Measurements from ENCODE around the gene RNF44. TPM values are rescaled to one million over a fixed set of nuclear protein-coding genes. Genes with fewer than 3 reads are reported as not detected.

Gene RNF44
- total and polyA plus RNA-seq, 7 experiments from 2014 or later: 3.3 to 305 (median 260) TPM

Other genes starting within 250 kb of the RNF44 start
- gene KIAA1191, start 175.6 kb downstream of the RNF44 start, total RNA-seq: 10 to 100 TPM; 59.4 to 76.6 (median 65.9) TPM
- gene KIAA1191, start 175.6 kb downstream of the RNF44 start, polyA plus RNA-seq: 10 to 100 TPM; 43.1 to 53.3 TPM
- gene ARL10, start 171.9 kb downstream of the RNF44 start, total RNA-seq: 10 to 100 TPM in 3 of 5 experiments, 1 to 10 TPM in 2; 8.7 to 15.9 (median 12.4) TPM
- gene ARL10, start 171.9 kb downstream of the RNF44 start, polyA plus RNA-seq: 1 to 10 TPM; 1.0 to 2.2 TPM
- 10 to 100 TPM; 12.8 to 35.3 (median 22.2) TPM for gene NOP16, start 148.8 kb downstream of the RNF44 start, total RNA-seq
- gene NOP16, start 148.8 kb downstream of the RNF44 start, polyA plus RNA-seq: 10 to 100 TPM; 26.9 to 42.2 TPM
- gene HIGD2A, start 148.7 kb downstream of the RNF44 start, total RNA-seq: 100 to 1,000 TPM in 3 of 5 experiments, 10 to 100 TPM in 2; 86.8 to 124 (median 112) TPM
- gene HIGD2A, start 148.7 kb downstream of the RNF44 start, polyA plus RNA-seq: 100 to 1,000 TPM; 223 to 282 TPM
- gene CLTB, start 120.9 kb downstream of the RNF44 start, total RNA-seq: 10 to 100 TPM; 30.6 to 67.2 (median 63.8) TPM
- gene CLTB, start 120.9 kb downstream of the RNF44 start, polyA plus RNA-seq: 10 to 100 TPM; 73.6 to 90.9 TPM
- 10 to 100 TPM; 28.0 to 43.2 (median 31.2) TPM for gene FAF2, start 89.0 kb downstream of the RNF44 start, total RNA-seq
- 10 to 100 TPM; 11.8 to 15.3 TPM for gene FAF2, start 89.0 kb downstream of the RNF44 start, polyA plus RNA-seq
- gene CDHR2, start 11.9 kb upstream of the RNF44 start, total RNA-seq: 1 to 10 TPM; 1.0 to 3.3 (median 2.5) TPM
- gene CDHR2, start 11.9 kb upstream of the RNF44 start, polyA plus RNA-seq: not detected
- gene GPRIN1, start 72.8 kb upstream of the RNF44 start, total RNA-seq: 1 to 10 TPM in 1 of 5 experiments, under 1 TPM in 3, not detected in 1; 0.08 to 2.3 (median 0.32) TPM
- gene GPRIN1, start 72.8 kb upstream of the RNF44 start, polyA plus RNA-seq: not detected
- not detected for gene SNCB, start 93.1 kb upstream of the RNF44 start, total RNA-seq
- not detected for gene SNCB, start 93.1 kb upstream of the RNF44 start, polyA plus RNA-seq
- not detected for gene EIF4E1B, start 93.3 kb upstream of the RNF44 start, total RNA-seq
- not detected for gene EIF4E1B, start 93.3 kb upstream of the RNF44 start, polyA plus RNA-seq
- gene TSPAN17, start 110.1 kb upstream of the RNF44 start, total RNA-seq: 10 to 100 TPM; 16.6 to 47.6 (median 21.1) TPM
- gene TSPAN17, start 110.1 kb upstream of the RNF44 start, polyA plus RNA-seq: 10 to 100 TPM; 16.5 to 19.3 TPM